ENCODE measurements around the gene KNDC1.

Gene KNDC1

DNA sequence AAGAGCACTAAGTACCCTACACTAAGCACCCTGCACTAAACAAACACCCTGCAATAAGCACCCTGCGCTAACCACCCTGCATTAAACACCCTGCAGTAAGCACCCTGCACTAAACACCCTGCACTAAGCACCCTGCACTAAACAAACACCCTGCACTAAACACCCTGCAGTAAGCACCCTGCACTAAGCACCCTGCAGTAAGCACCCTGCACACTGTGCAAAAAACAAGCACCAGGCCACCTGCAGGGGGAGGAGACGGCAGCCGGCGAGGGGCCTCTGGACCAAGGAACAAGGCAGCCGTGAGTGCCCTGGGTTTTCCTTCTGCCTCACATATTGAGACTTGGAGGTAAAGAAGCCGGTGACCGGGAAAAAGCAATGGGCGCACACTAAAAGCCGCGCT, 30.2 kb downstream of the KNDC1 start:
- Histone ChIP-seq H3K4me3 (ENCODE audit: low read length) (no peak overlapping the region), H3K27me3 (replicated peaks; ENCODE audit: insufficient read depth, low read length) (peaks cover 67% of the 10 kb centered on the region), H2AFZ (ENCODE audit: low read length) (no peak overlapping the region), H3K27ac (ENCODE audit: low read length) (no peak overlapping the region), H3K4me1 (ENCODE audit: low read length) (no peaks in the 10 kb centered on the region), H3K4me2 (ENCODE audit: low read depth, low read length) (no peak overlapping the region), H3K79me2 (ENCODE audit: low read length) (no peaks in the 10 kb centered on the region), H3K9me2 (replicated peaks; ENCODE audit: insufficient read depth, low read length) (no peaks in the 10 kb centered on the region), H3K9ac (ENCODE audit: low read length) (no peak overlapping the region), H3F3A (ENCODE audit: insufficient read depth, low read length) (no peaks in the 10 kb centered on the region), H3K9me3 (replicated peaks; ENCODE audit: insufficient read depth, low read length) (no peaks in the 10 kb centered on the region), H3K36me3 (replicated peaks; ENCODE audit: insufficient read depth, low read length) (no peaks in the 10 kb centered on the region), H4K20me1 (ENCODE audit: insufficient read depth, low read length) (no peaks in the 10 kb centered on the region)
- TF ChIP-seq EZH2 (optimal IDR thresholded peaks at IDR 0.05; ENCODE audit: low read depth, low read length) (no peak), EZH2phosphoT487 (IDR thresholded peaks at IDR 0.05; ENCODE audit: low read length) (no peak)
- TF ChIP-seq, protein P1, sequence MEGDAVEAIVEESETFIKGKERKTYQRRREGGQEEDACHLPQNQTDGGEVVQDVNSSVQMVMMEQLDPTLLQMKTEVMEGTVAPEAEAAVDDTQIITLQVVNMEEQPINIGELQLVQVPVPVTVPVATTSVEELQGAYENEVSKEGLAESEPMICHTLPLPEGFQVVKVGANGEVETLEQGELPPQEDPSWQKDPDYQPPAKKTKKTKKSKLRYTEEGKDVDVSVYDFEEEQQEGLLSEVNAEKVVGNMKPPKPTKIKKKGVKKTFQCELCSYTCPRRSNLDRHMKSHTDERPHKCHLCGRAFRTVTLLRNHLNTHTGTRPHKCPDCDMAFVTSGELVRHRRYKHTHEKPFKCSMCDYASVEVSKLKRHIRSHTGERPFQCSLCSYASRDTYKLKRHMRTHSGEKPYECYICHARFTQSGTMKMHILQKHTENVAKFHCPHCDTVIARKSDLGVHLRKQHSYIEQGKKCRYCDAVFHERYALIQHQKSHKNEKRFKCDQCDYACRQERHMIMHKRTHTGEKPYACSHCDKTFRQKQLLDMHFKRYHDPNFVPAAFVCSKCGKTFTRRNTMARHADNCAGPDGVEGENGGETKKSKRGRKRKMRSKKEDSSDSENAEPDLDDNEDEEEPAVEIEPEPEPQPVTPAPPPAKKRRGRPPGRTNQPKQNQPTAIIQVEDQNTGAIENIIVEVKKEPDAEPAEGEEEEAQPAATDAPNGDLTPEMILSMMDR (IDR thresholded peaks at IDR 0.05; ENCODE audit: low read length), result no peak
- DNase-seq, result no peak

DNA sequence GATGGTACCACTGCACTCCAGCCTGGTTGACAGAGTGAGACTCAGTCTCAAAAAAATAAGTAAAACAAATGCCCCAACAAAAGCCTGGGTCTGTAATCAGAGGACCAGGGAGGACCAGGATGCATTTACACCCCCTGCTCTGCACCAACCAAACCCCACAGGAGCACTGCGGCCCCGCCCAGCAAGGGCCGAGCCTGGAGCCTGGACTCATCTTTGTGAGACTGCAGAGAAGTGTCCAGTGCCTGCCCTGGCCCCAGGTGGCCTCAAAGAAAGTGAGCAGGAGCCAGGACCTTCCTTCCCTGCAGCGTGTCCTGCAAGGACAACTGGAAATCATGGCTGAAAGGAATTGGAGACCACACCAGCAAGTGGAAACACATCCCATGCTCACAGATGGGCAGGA, 31.6 kb downstream of the KNDC1 start:
- Histone ChIP-seq H3K9ac (ENCODE audit: low read length) (no peak overlapping the region), H3K79me2 (ENCODE audit: low read length) (no peaks in the 10 kb centered on the region), H4K20me1 (ENCODE audit: insufficient read depth, low read length) (no peaks in the 10 kb centered on the region), H3K27ac (ENCODE audit: low read length) (no peak overlapping the region), H2AFZ (ENCODE audit: low read length) (no peak overlapping the region), H3K4me1 (ENCODE audit: low read length) (no peaks in the 10 kb centered on the region), H3K9me2 (replicated peaks; ENCODE audit: insufficient read depth, low read length) (no peaks in the 10 kb centered on the region), H3K4me2 (ENCODE audit: low read depth, low read length) (no peak overlapping the region), H3K4me3 (ENCODE audit: low read length) (no peak overlapping the region), H3K27me3 (replicated peaks; ENCODE audit: insufficient read depth, low read length) (peaks cover 70% of the 10 kb centered on the region), H3K36me3 (replicated peaks; ENCODE audit: insufficient read depth, low read length) (no peaks in the 10 kb centered on the region), H3F3A (ENCODE audit: insufficient read depth, low read length) (no peaks in the 10 kb centered on the region), H3K9me3 (replicated peaks; ENCODE audit: insufficient read depth, low read length) (no peaks in the 10 kb centered on the region)
- TF ChIP-seq EZH2 (optimal IDR thresholded peaks at IDR 0.05; ENCODE audit: low read depth, low read length) (no peak), EZH2phosphoT487 (IDR thresholded peaks at IDR 0.05; ENCODE audit: low read length) (no peak)
- TF ChIP-seq, protein P1 (IDR thresholded peaks at IDR 0.05; ENCODE audit: low read length), result no peak
- DNase-seq, result no peak

DNA sequence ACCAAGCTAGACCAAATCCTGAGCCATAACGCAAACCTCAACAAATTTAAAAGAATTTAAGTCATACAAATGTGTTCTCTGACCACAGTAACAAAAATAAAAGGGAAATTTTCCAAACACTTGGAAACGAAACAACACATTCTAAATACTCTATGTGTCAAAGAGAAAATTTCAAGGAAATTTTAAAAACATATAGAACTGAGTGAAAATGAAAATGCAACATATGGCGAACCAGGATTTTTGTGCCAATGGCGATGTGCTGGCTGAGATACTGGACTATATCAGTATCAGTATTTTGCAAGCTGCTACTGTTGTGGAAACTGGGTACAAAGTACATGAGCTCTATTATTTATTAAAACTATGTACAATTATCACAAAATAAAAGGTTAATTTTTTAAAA, 34.1 kb downstream of the KNDC1 start:
- Histone ChIP-seq H3K9ac (ENCODE audit: low read length) (no peak overlapping the region), H3K27ac (ENCODE audit: low read length) (no peak overlapping the region), H3K79me2 (ENCODE audit: low read length) (no peaks in the 10 kb centered on the region), H3K36me3 (replicated peaks; ENCODE audit: insufficient read depth, low read length) (no peaks in the 10 kb centered on the region), H2AFZ (ENCODE audit: low read length) (no peak overlapping the region), H3F3A (ENCODE audit: insufficient read depth, low read length) (no peaks in the 10 kb centered on the region), H3K27me3 (replicated peaks; ENCODE audit: insufficient read depth, low read length) (peaks cover 71% of the 10 kb centered on the region), H3K4me3 (ENCODE audit: low read length) (no peak overlapping the region), H4K20me1 (ENCODE audit: insufficient read depth, low read length) (no peaks in the 10 kb centered on the region), H3K9me3 (replicated peaks; ENCODE audit: insufficient read depth, low read length) (no peaks in the 10 kb centered on the region), H3K4me1 (ENCODE audit: low read length) (no peaks in the 10 kb centered on the region), H3K4me2 (ENCODE audit: low read depth, low read length) (no peak overlapping the region), H3K9me2 (replicated peaks; ENCODE audit: insufficient read depth, low read length) (no peaks in the 10 kb centered on the region)
- TF ChIP-seq EZH2 (optimal IDR thresholded peaks at IDR 0.05; ENCODE audit: low read depth, low read length) (no peak), EZH2phosphoT487 (IDR thresholded peaks at IDR 0.05; ENCODE audit: low read length) (no peak)
- TF ChIP-seq, protein P1 (IDR thresholded peaks at IDR 0.05; ENCODE audit: low read length), result no peak
- DNase-seq, result no peak

All from MM.1S (cell line).